Keratinocyte (primary cell): Measurements from ENCODE around the gene PJA1. TPM values are rescaled to one million over a fixed set of nuclear protein-coding genes. Genes with fewer than 3 reads are reported as not detected.

ENCODE experiments used
- DNase-seq: peaks from one replicate; pipeline ENCODE4 v3.0.0-alpha.2; 2011; ENCODE audit warnings: low read depth, missing footprints, low spot score
- FAIRE-seq: peaks from 2 replicates; lab custom pipeline; 2011; peaks lifted over from hg19 to GRCh38; lab: Jason Lieb, UNC
- H2AFZ ChIP-seq: 2 replicates; pipeline ENCODE4 v1.6.0; 2012; ENCODE audit warnings: low read length, control low read depth, inconsistent platforms; ENCODE audit not compliant: control insufficient read depth
- H3K27ac ChIP-seq: 2 replicates; pipeline ENCODE4 v1.5.1; 2011; ENCODE audit warnings: low read length; ENCODE audit not compliant: control insufficient read depth, insufficient read depth
- H3K27me3 ChIP-seq: 3 replicates; pipeline ENCODE4 v1.6.0; 2011; ENCODE audit warnings: low read length; ENCODE audit not compliant: control insufficient read depth, insufficient read depth; ENCODE audit errors: extremely low read depth
- H3K36me3 ChIP-seq, 2 experiments: 2 replicates in 1 of 2; 3 replicates in 1 of 2; pipeline ENCODE4 v1.5.1; 2011; ENCODE audit warnings: low read length in 2 of 2, mild to moderate bottlenecking in 1 of 2; ENCODE audit not compliant: control insufficient read depth in 2 of 2, insufficient read depth in 2 of 2; ENCODE audit errors: extremely low read depth in 1 of 2
- H3K4me1 ChIP-seq: 3 replicates; pipeline ENCODE4 v1.5.1; 2011; ENCODE audit warnings: low read length; ENCODE audit not compliant: control insufficient read depth, insufficient read depth; ENCODE audit errors: extremely low read depth
- H3K4me2 ChIP-seq: 3 replicates; pipeline ENCODE4 v1.6.0; 2011; ENCODE audit warnings: low read depth, low read length; ENCODE audit not compliant: control insufficient read depth, insufficient read depth; ENCODE audit errors: extremely low read depth
- H3K4me3 ChIP-seq, 3 experiments: fragments of 200-600 bp in 1 of 3; sonication (generic) in 1 of 3; 2 replicates in 2 of 3; 3 replicates in 1 of 3; pipeline ENCODE4 v1.5.1; 2011 to 2016; ENCODE audit warnings: low read length in 3 of 3, mild to moderate bottlenecking in 3 of 3, control low read depth in 2 of 3, inconsistent platforms in 1 of 3, low read depth in 1 of 3, mixed read lengths in 1 of 3, mixed run types in 1 of 3, moderate library complexity in 1 of 3; ENCODE audit not compliant: control insufficient read depth in 2 of 3, insufficient read depth in 2 of 3; ENCODE audit errors: extremely low read depth in 1 of 3
- H3K79me2 ChIP-seq: 2 replicates; pipeline ENCODE4 v1.6.0; 2012; ENCODE audit warnings: low read length; ENCODE audit not compliant: control insufficient read depth, insufficient read depth
- H3K9ac ChIP-seq: 3 replicates; pipeline ENCODE4 v1.6.0; 2011; ENCODE audit warnings: low read length; ENCODE audit not compliant: control insufficient read depth, insufficient read depth; ENCODE audit errors: extremely low read depth
- H3K9me1 ChIP-seq: 3 replicates; pipeline ENCODE4 v1.6.0; 2011; ENCODE audit warnings: low read length; ENCODE audit not compliant: control insufficient read depth, insufficient read depth; ENCODE audit errors: extremely low read depth
- H3K9me3 ChIP-seq: 2 replicates; pipeline ENCODE4 v1.5.1; 2012; ENCODE audit warnings: low read depth, low read length; ENCODE audit not compliant: control insufficient read depth
- H4K20me1 ChIP-seq: 3 replicates; pipeline ENCODE4 v1.6.0; 2011; ENCODE audit warnings: low read length; ENCODE audit not compliant: control insufficient read depth, insufficient read depth; ENCODE audit errors: extremely low read depth
- CTCF ChIP-seq, 3 experiments: IDR thresholded peaks in 1 of 3; conservative IDR thresholded peaks in 1 of 3; optimal IDR thresholded peaks in 1 of 3; 2 replicates in 2 of 3; 3 replicates in 1 of 3; pipeline versions ENCODE3 to v1.5.1; 2011; ENCODE audit warnings: low read length in 3 of 3, mild to moderate bottlenecking in 3 of 3, moderate library complexity in 2 of 3, control low read depth in 1 of 3, inconsistent platforms in 1 of 3; ENCODE audit not compliant: insufficient read depth in 2 of 3; ENCODE audit errors: extremely low read depth in 1 of 3
- EZH2 ChIP-seq: IDR thresholded peaks from one replicate; pipeline ENCODE4 v1.6.1; 2012; ENCODE audit warnings: inconsistent platforms, mild to moderate bottlenecking, low read length, moderate library complexity
- dilution Hi-C: fragments of 300-500 bp; cut with MboI; formaldehyde crosslinking; loops from one replicate; pipeline ENCODE4 v1.7.0; 2020; ENCODE audit warnings: low sequenced_read_pairs; ENCODE audit not compliant: extremely low pct_ligation_motif_present
- polyA plus RNA-seq, 5 experiments: library from polyadenylated mRNA; depleted of rRNA in 3 of 5; stranded (reverse) in 3 of 5; stranded (forward) in 1 of 5; unstranded in 1 of 5; fragments of >200 nt; gene quantifications; 1 replicate in 1 of 5; 2 replicates in 3 of 5; 3 replicates in 1 of 5; pipeline versions ENCODE4 v1.2.1 to v1.2.3, GENCODE V29; 2011 to 2012; ENCODE audit warnings: missing spikeins in 2 of 5, low read depth in 1 of 5, low replicate concordance in 1 of 5

The PJA1 gene
- polyA plus RNA-seq, 1 donor (not counting 4 experiments of a cell fraction or from before 2014, with no cell fraction given) = 19.2 TPM

- dilution Hi-C loops = no loop called here
- H3K79me2 ChIP-seq = no peaks in the 10 kb centered on the region
- H3K9me1 ChIP-seq = no peaks in the 10 kb centered on the region
- TF ChIP-seq CTCF (optimal IDR thresholded peaks at IDR 0.05 in 1 of 3, IDR thresholded peaks at IDR 0.05 in 1 of 3, conservative IDR thresholded peaks at IDR 0.05 in 1 of 3; ENCODE audit: extremely low read depth in 1 of 3, insufficient read depth in 2 of 3, low read length in 3 of 3) (no peak), EZH2 (no peak)
- peak overlapping the region; percentile 33 for H3K4me2 ChIP-seq
- H2AFZ ChIP-seq = peak overlapping the region; percentile 30
- H3K27ac ChIP-seq = peak overlapping the region; percentile 94
- no peaks in the 10 kb centered on the region for H3K9me3 ChIP-seq
- H3K9ac ChIP-seq = peak overlapping the region; percentile 73
- H3K36me3 ChIP-seq = no peaks in the 10 kb centered on the region
- H3K4me3 ChIP-seq = no peak overlapping the region
- DNase-seq = peak; percentile 71
- H3K4me1 ChIP-seq = peaks cover 16% of the 10 kb centered on the region
- peak; percentile 77 for FAIRE-seq
- H4K20me1 ChIP-seq = no peaks in the 10 kb centered on the region
- H3K27me3 ChIP-seq = no peaks in the 10 kb centered on the region
Measured at GRCh38 chrX:69150281-69150960, 14.8 kb downstream of the PJA1 start.

GRCh38 chrX:69149466-69150280 lies 15.6 kb downstream of the PJA1 start:
- H3K9me3 ChIP-seq = no peaks in the 10 kb centered on the region
- no peaks in the 10 kb centered on the region for H3K36me3 ChIP-seq
- no peak overlapping the region for H2AFZ ChIP-seq
- no peak for TF ChIP-seq CTCF (optimal IDR thresholded peaks at IDR 0.05 in 1 of 3, IDR thresholded peaks at IDR 0.05 in 1 of 3, conservative IDR thresholded peaks at IDR 0.05 in 1 of 3; ENCODE audit: extremely low read depth in 1 of 3, insufficient read depth in 2 of 3, low read length in 3 of 3)
- TF ChIP-seq EZH2 = no peak
- H3K4me3 ChIP-seq = no peak overlapping the region
- no peaks in the 10 kb centered on the region for H3K9me1 ChIP-seq
- DNase-seq = no peak
- H3K9ac ChIP-seq = peak overlapping the region; percentile 56
- H4K20me1 ChIP-seq = no peaks in the 10 kb centered on the region
- no peak for FAIRE-seq
- peak overlapping the region; percentile 94 for H3K27ac ChIP-seq
- no peaks in the 10 kb centered on the region for H3K79me2 ChIP-seq
- H3K4me2 ChIP-seq = no peak overlapping the region
- H3K27me3 ChIP-seq = no peaks in the 10 kb centered on the region
- H3K4me1 ChIP-seq = peaks cover 16% of the 10 kb centered on the region
- dilution Hi-C loops = no loop called here
